Body of pancreas (tissue), 4 donors: Measurements from ENCODE around the gene SORCS2.

Experiments
- CTCF ChIP-seq, 7 experiments: fragments of 450-650 bp in 4 of 7; fragments of 200-600 bp in 3 of 7; sonication (generic) in 3 of 7; IDR thresholded peaks; one replicate each; pipeline ENCODE4 v1.5.1; 2016 to 2019; ENCODE audit warnings: antibody characterized with exemption in 7 of 7
- POLR2A ChIP-seq, 3 donors: fragments of 450-650 bp; IDR thresholded peaks; one replicate each; pipeline ENCODE4 v1.6.1; 2016; ENCODE audit warnings: antibody characterized with exemption in 3 of 3, mild to moderate bottlenecking in 2 of 3

- TF ChIP-seq CTCF (IDR thresholded peaks at IDR 0.05) (no peak), POLR2A (IDR thresholded peaks at IDR 0.05) (no peak)
Measured at GRCh38 chr4:7700665-7701064, 508.3 kb downstream of the SORCS2 start.
